Osteoblast (primary cell): ENCODE data around the gene CRAT. TPM values are rescaled to one million over a fixed set of nuclear protein-coding genes. Genes with fewer than 3 reads are reported as not detected.
A peak's percentile ranks its signal among the peaks of the same experiment; 100 is the strongest.

Source experiments
- DNase-seq: peaks from one replicate; pipeline ENCODE4 v3.0.0; 2011; ENCODE audit warnings: low spot score, mixed read lengths; ENCODE audit not compliant: insufficient read length; ENCODE audit errors: missing footprints
- H2AFZ ChIP-seq: 2 replicates; pipeline ENCODE4 v1.6.0; 2011; ENCODE audit warnings: mild to moderate bottlenecking, low read length
- H3K27ac ChIP-seq: 2 replicates; pipeline ENCODE4 v1.5.1; 2011; ENCODE audit warnings: mild to moderate bottlenecking, low read depth, low read length, moderate library complexity
- H3K27me3 ChIP-seq: 2 replicates; pipeline ENCODE4 v1.6.0; 2012; ENCODE audit warnings: mild to moderate bottlenecking, control low read depth, inconsistent platforms, low read length, moderate library complexity; ENCODE audit not compliant: insufficient read depth
- H3K36me3 ChIP-seq: 2 replicates; pipeline ENCODE4 v1.5.1; 2011; ENCODE audit warnings: mild to moderate bottlenecking, low read length, control low read depth, moderate library complexity; ENCODE audit not compliant: insufficient read depth
- H3K4me1 ChIP-seq: 2 replicates; pipeline ENCODE4 v1.5.1; 2011; ENCODE audit warnings: mild to moderate bottlenecking, low read length, control low read depth, moderate library complexity; ENCODE audit not compliant: insufficient read depth
- H3K4me2 ChIP-seq: 2 replicates; pipeline ENCODE4 v1.6.0; 2011; ENCODE audit warnings: mild to moderate bottlenecking, low read length; ENCODE audit not compliant: insufficient read depth
- H3K4me3 ChIP-seq: fragments of 200-600 bp; sonication (generic); 3 replicates; pipeline ENCODE4 v1.5.1; 2012; ENCODE audit warnings: mild to moderate bottlenecking, low read length, inconsistent platforms; ENCODE audit not compliant: insufficient read depth
- H3K79me2 ChIP-seq: 2 replicates; pipeline ENCODE4 v1.6.0; 2012; ENCODE audit warnings: mild to moderate bottlenecking, low read length, control low read depth, inconsistent platforms; ENCODE audit not compliant: insufficient read depth
- H3K9me3 ChIP-seq: 2 replicates; pipeline ENCODE4 v1.5.1; 2011; ENCODE audit warnings: low read depth, low read length, control low read depth
- H4K20me1 ChIP-seq: 2 replicates; pipeline ENCODE4 v1.6.0; 2012; ENCODE audit warnings: mild to moderate bottlenecking, low read length, control low read depth; ENCODE audit not compliant: insufficient read depth
- total RNA-seq: library from RNA; depleted of rRNA; stranded (reverse); fragments of >200 nt; gene quantifications from 2 replicates; pipeline ENCODE4 v1.2.3, GENCODE V29; 2012
- TF ChIP-seq, protein P1 (sequence below): IDR thresholded peaks from 2 replicates; pipeline ENCODE4 v1.5.1; 2011; ENCODE audit warnings: mild to moderate bottlenecking, low read depth, low read length, moderate library complexity; ENCODE audit errors: extremely low read depth

Gene CRAT
- total RNA-seq, 1 donor = 79.6 TPM

DNA sequence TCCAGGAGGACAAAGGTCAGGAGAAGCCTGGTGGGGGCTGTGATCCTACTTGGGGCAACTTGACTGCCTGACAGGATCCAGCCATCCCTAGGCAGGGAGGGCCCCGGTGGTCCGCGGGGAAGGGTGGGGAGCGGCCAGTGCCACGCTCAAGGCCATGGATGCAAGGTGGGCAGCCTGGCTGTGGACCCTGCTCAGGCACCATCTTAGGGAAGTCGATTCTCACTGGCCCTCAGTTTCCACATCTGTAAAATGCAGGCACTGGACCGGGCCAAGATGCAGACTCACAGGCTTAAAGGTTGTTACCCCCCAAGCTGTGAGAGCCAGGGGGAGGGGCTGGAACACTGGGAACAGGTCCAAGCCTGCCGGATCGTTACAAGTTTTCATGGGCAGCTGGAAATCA is 38.4 kb downstream of the CRAT start:
- Histone ChIP-seq H4K20me1 (no peaks in the 10 kb centered on the region), H2AFZ (no peak overlapping the region), H3K27ac (no peak overlapping the region), H3K27me3 (no peaks in the 10 kb centered on the region), H3K79me2 (no peaks in the 10 kb centered on the region), H3K9me3 (no peaks in the 10 kb centered on the region), H3K4me2 (no peak overlapping the region), H3K36me3 (peaks cover 7% of the 10 kb centered on the region), H3K4me1 (no peaks in the 10 kb centered on the region), H3K4me3 (no peak overlapping the region)
- peak; percentile 18 for DNase-seq
- TF ChIP-seq, protein P1, sequence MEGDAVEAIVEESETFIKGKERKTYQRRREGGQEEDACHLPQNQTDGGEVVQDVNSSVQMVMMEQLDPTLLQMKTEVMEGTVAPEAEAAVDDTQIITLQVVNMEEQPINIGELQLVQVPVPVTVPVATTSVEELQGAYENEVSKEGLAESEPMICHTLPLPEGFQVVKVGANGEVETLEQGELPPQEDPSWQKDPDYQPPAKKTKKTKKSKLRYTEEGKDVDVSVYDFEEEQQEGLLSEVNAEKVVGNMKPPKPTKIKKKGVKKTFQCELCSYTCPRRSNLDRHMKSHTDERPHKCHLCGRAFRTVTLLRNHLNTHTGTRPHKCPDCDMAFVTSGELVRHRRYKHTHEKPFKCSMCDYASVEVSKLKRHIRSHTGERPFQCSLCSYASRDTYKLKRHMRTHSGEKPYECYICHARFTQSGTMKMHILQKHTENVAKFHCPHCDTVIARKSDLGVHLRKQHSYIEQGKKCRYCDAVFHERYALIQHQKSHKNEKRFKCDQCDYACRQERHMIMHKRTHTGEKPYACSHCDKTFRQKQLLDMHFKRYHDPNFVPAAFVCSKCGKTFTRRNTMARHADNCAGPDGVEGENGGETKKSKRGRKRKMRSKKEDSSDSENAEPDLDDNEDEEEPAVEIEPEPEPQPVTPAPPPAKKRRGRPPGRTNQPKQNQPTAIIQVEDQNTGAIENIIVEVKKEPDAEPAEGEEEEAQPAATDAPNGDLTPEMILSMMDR = no peak

- no peak overlapping the region for H2AFZ ChIP-seq
- peak; percentile 51 for DNase-seq
- TF ChIP-seq, protein P1 = no peak
These were observed 39.0 kb downstream of the CRAT start for GRCh38 chr9:129071526-129072126.

DNA sequence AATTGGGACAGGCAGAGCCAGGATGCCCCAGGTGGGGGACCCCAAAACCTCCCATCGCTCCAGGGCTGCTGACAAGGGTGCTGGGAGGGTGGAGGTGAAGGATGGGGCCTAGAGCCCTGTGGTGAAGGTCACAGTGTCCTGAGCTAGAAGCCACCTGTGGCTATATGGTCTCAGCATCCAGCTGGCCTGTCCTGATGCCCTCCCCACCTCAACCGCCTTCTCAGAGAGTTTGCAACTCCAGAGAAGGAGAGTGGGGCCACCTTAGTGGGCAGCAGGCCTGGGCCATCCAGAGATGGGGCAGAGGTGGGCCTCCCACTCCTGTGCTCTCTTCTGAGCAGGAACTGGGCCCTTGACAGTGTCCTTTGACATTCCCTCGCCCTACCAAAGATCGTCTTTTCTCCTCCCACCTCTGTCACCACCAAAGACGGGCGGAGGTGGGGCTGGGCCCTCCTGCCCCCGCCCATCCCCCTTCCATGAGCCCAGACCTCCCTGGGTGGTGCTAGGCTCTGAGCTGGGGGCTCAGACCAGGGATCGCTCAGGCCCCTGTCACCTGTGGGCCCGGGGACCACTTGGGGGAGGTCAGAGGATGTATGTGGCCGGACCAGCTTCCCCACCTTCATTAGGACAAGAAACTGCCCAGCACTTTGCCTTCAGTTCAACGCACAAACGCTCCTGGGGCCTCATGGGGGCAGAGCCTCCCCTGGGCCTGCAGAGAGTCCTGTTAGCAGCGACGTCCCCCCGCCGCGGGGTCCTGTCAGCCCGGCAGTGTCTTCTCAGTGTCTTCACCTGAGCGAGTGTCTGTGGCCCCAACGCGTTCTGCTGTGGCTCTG is 39.7 kb downstream of the CRAT start:
- DNase-seq = peak; percentile 62
- H3K4me2 ChIP-seq = no peak overlapping the region
- no peaks in the 10 kb centered on the region for H3K9me3 ChIP-seq
- H3K36me3 ChIP-seq = peaks cover 10% of the 10 kb centered on the region
- no peak overlapping the region for H2AFZ ChIP-seq
- H3K4me3 ChIP-seq = no peak overlapping the region
- no peak overlapping the region for H3K27ac ChIP-seq
- no peaks in the 10 kb centered on the region for H3K4me1 ChIP-seq
- H4K20me1 ChIP-seq = no peaks in the 10 kb centered on the region
- no peaks in the 10 kb centered on the region for H3K27me3 ChIP-seq
- TF ChIP-seq, protein P1 = no peak
- H3K79me2 ChIP-seq = no peaks in the 10 kb centered on the region

More at GRCh38 chr9:129071526-129072126, 39.0 kb downstream of the CRAT start:
- Histone ChIP-seq H3K27ac (no peak overlapping the region), H3K4me2 (no peak overlapping the region), H3K9me3 (no peaks in the 10 kb centered on the region), H3K79me2 (no peaks in the 10 kb centered on the region), H3K27me3 (no peaks in the 10 kb centered on the region), H4K20me1 (no peaks in the 10 kb centered on the region), H3K4me1 (no peaks in the 10 kb centered on the region), H3K36me3 (peaks cover 7% of the 10 kb centered on the region), H3K4me3 (no peak overlapping the region)
